Muscle of leg (tissue), 11 donors: Measurements from ENCODE around the gene ZNF333. TPM values are rescaled to one million over a fixed set of nuclear protein-coding genes. Genes with fewer than 3 reads are reported as not detected.

Experiments used
- DNase-seq: peaks from one replicate; pipeline ENCODE4 v3.0.0; 2013
- H3K27ac ChIP-seq: one replicate; pipeline ENCODE4 v1.5.1; 2013; ENCODE audit warnings: mild to moderate bottlenecking, low read length, control low read depth
- H3K27me3 ChIP-seq: one replicate; pipeline ENCODE4 v1.6.1; 2013; ENCODE audit warnings: low read length; ENCODE audit not compliant: control insufficient read depth, insufficient read depth
- H3K36me3 ChIP-seq: one replicate; pipeline ENCODE4 v1.6.1; 2013; ENCODE audit warnings: low read length; ENCODE audit not compliant: control insufficient read depth, insufficient read depth
- H3K4me1 ChIP-seq: one replicate; pipeline ENCODE4 v1.6.1; 2013; ENCODE audit warnings: low read length; ENCODE audit not compliant: control insufficient read depth, insufficient read depth
- H3K4me3 ChIP-seq: one replicate; pipeline ENCODE4 v1.5.1; 2013; ENCODE audit warnings: low read length, control low read depth
- H3K9me3 ChIP-seq: replicated peaks from 2 replicates; pipeline ENCODE4 v1.6.1; 2013; ENCODE audit warnings: low read depth, low read length; ENCODE audit not compliant: control insufficient read depth
- WGBS: methylation state at CpG from one replicate; pipeline ENCODE4 v1.1.5; 2013; ENCODE audit warnings: missing lambda C conversion rate; ENCODE audit not compliant: insufficient coverage; 5-methylcytosine and 5-hydroxymethylcytosine counted together
- polyA plus RNA-seq, 8 donors: library from polyadenylated mRNA; unstranded; fragments of 120-200 nt; gene quantifications; one replicate each; pipeline versions ENCODE4 v1.2.1 to v1.2.3, GENCODE V29; 2013; ENCODE audit warnings: inconsistent platforms in 1 of 8, low replicate concordance in 1 of 8; ENCODE audit not compliant: insufficient read length in 8 of 8, insufficient read depth in 1 of 8
- total RNA-seq: library from RNA; stranded (reverse); fragments of 120-200 nt; gene quantifications from one replicate; pipeline ENCODE4 v1.2.4, GENCODE V29; 2013

ZNF333 gene
- total and polyA plus RNA-seq, 9 donors, result 12.2 to 25.5 (median 17.8) TPM

GRCh38 chr19:14782626-14783409 lies 93.0 kb downstream of the ZNF333 start:
- Histone ChIP-seq H3K4me3 (no peak overlapping the region), H3K4me1 (peaks cover 8% of the 10 kb centered on the region), H3K27me3 (no peaks in the 10 kb centered on the region), H3K36me3 (no peaks in the 10 kb centered on the region), H3K27ac (no peak overlapping the region), H3K9me3 (no peaks in the 10 kb centered on the region)
- no peak for DNase-seq
- 87% methylated on average over 10 of the region's 16 CpGs for WGBS

Other genes starting within 250 kb of the ZNF333 start
- 0.09 TPM for gene PTGER1, start 214.7 kb upstream of the ZNF333 start, total RNA-seq
- under 1 TPM in 2 of 8 donors, not detected in 6; 0.12 to 0.52 TPM for gene PTGER1, start 214.7 kb upstream of the ZNF333 start, polyA plus RNA-seq
- gene GIPC1, start 193.9 kb upstream of the ZNF333 start, total RNA-seq, result 46.1 TPM
- gene GIPC1, start 193.9 kb upstream of the ZNF333 start, polyA plus RNA-seq, result 10 to 100 TPM; 45.0 to 52.5 (median 48.7) TPM
- 51.1 TPM for gene DNAJB1, start 171.7 kb upstream of the ZNF333 start, total RNA-seq
- 10 to 100 TPM; 63.5 to 87.7 (median 79.2) TPM for gene DNAJB1, start 171.7 kb upstream of the ZNF333 start, polyA plus RNA-seq
- gene TECR, start 160.5 kb upstream of the ZNF333 start, total RNA-seq, result 71.3 TPM
- gene TECR, start 160.5 kb upstream of the ZNF333 start, polyA plus RNA-seq, result 100 to 1,000 TPM in 5 of 8 donors, 10 to 100 TPM in 3; 73.2 to 133 (median 104) TPM
- 283 TPM for gene NDUFB7, start 118.0 kb upstream of the ZNF333 start, total RNA-seq
- 100 to 1,000 TPM; 105 to 158 (median 130) TPM for gene NDUFB7, start 118.0 kb upstream of the ZNF333 start, polyA plus RNA-seq
- not detected for gene CLEC17A, start 107.0 kb upstream of the ZNF333 start, total RNA-seq
- gene CLEC17A, start 107.0 kb upstream of the ZNF333 start, polyA plus RNA-seq, result under 1 TPM in 5 of 8 donors, not detected in 3; 0.09 to 0.19 (median 0.12) TPM
- 0.04 TPM for gene ADGRE3, start 15.2 kb upstream of the ZNF333 start, total RNA-seq
- under 1 TPM in 3 of 8 donors, not detected in 5; 0.05 to 0.15 (median 0.11) TPM for gene ADGRE3, start 15.2 kb upstream of the ZNF333 start, polyA plus RNA-seq
- gene ADGRE2, start 88.5 kb downstream of the ZNF333 start, total RNA-seq, result 0.31 TPM
- gene ADGRE2, start 88.5 kb downstream of the ZNF333 start, polyA plus RNA-seq, result 1 to 10 TPM in 1 of 8 donors, under 1 TPM in 7; 0.22 to 3.6 (median 0.51) TPM
- not detected for gene OR7A5, start 145.1 kb downstream of the ZNF333 start, total RNA-seq
- under 1 TPM in 3 of 8 donors, not detected in 5; 0.05 to 0.50 (median 0.44) TPM for gene OR7A5, start 145.1 kb downstream of the ZNF333 start, polyA plus RNA-seq
- gene OR7C1, start 145.1 kb downstream of the ZNF333 start, total RNA-seq, result 0.04 TPM
- under 1 TPM; 0.11 to 0.29 (median 0.16) TPM for gene OR7C1, start 145.1 kb downstream of the ZNF333 start, polyA plus RNA-seq
- gene OR7A10, start 158.9 kb downstream of the ZNF333 start, total RNA-seq, result not detected
- not detected for gene OR7A10, start 158.9 kb downstream of the ZNF333 start, polyA plus RNA-seq
- gene OR7A17, start 196.1 kb downstream of the ZNF333 start, total RNA-seq, result not detected
- under 1 TPM in 1 of 8 donors, not detected in 7; 0.12 TPM for gene OR7A17, start 196.1 kb downstream of the ZNF333 start, polyA plus RNA-seq